ENCODE results near the gene FERMT2. TPM values are rescaled to one million over a fixed set of nuclear protein-coding genes. Genes with fewer than 3 reads are reported as not detected.

The FERMT2 gene
- total RNA-seq, 1 experiment from 2014 or later: 38.6 TPM

DNA sequence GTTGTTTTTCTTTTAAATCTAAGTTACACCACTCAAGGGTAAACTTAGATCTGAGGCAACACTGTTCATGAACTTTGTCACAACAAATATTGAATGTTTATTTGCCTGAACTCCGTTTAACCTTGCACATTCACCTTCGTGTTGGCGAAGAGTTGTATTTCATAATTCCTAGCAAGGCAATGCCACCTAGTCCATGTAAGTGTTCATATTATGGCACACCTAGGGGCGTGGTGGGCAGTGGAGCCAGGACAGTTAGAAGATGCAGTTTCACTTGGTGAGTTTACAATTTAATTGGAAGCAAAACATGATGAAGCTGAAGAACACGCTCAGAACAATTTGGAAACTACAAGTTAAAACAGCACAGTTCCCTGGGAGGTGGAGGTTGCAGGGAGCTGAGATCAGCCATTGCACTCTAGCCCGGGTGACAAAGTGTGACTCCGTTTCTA is 129.0 kb downstream of the FERMT2 start:
- ATAC-seq: no peak
- 0 out of 2 replicates have a peak overlapping the region, but pooled peaks have one; percentile 4 for H3K4me2 ChIP-seq (ENCODE audit: low read length)

DNA sequence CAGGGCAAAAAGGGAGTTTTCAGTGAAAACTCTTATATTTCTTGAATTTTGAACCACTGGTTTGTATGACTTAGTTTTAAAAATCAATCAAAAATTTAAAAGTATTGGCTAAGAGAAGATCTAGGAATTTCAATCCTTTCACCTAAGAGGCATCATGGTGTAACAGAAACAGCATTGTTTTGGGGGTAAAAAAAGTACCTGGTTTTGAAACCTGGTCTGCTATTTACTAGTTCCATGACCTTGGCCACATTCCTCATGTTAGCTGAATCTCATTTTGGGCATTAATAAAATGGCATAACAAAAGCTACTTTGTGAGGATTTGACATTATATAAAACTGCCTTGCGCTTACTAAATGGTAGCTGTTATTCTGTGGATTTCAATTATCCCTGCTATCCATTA is 142.7 kb downstream of the FERMT2 start:
- no peak overlapping the region for H3K4me2 ChIP-seq (ENCODE audit: low read length)
- no peaks in the 10 kb centered on the region for H3K9me2 ChIP-seq (replicated peaks; ENCODE audit: low read length)
- no peak overlapping the region for H3K4me3 ChIP-seq (ENCODE audit: low read length)
- no TSS peak for BruUV-seq (replicated peaks)
- ChIA-PET POLR2A (ENCODE audit: unreplicated experiment) (no interaction called here), CTCF (no interaction called here)
- no peaks in the 10 kb centered on the region for H3K36me3 ChIP-seq (ENCODE audit: low read depth, low read length)
- H2AFZ ChIP-seq (ENCODE audit: low read length): no peak overlapping the region
- H3K27ac ChIP-seq (ENCODE audit: low read length): no peak overlapping the region
- TF ChIP-seq, protein P1, sequence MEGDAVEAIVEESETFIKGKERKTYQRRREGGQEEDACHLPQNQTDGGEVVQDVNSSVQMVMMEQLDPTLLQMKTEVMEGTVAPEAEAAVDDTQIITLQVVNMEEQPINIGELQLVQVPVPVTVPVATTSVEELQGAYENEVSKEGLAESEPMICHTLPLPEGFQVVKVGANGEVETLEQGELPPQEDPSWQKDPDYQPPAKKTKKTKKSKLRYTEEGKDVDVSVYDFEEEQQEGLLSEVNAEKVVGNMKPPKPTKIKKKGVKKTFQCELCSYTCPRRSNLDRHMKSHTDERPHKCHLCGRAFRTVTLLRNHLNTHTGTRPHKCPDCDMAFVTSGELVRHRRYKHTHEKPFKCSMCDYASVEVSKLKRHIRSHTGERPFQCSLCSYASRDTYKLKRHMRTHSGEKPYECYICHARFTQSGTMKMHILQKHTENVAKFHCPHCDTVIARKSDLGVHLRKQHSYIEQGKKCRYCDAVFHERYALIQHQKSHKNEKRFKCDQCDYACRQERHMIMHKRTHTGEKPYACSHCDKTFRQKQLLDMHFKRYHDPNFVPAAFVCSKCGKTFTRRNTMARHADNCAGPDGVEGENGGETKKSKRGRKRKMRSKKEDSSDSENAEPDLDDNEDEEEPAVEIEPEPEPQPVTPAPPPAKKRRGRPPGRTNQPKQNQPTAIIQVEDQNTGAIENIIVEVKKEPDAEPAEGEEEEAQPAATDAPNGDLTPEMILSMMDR (conservative IDR thresholded peaks at IDR 0.05; ENCODE audit: low read depth, low read length): no peak
- TF ChIP-seq EZH2 (IDR thresholded peaks at IDR 0.05; ENCODE audit: low read length, unreplicated experiment): no peak
- no peak overlapping the region for H3K9ac ChIP-seq (ENCODE audit: low read length)
- intact Hi-C loops (cut with micrococcal nuclease): no loop called here
- peaks cover 8% of the 10 kb centered on the region for H3K4me1 ChIP-seq (ENCODE audit: insufficient read depth, low read length)
- DNase-seq (no peak), ATAC-seq (no peak)
- H3K9me3 ChIP-seq (ENCODE audit: low read length): no peaks in the 10 kb centered on the region
- H3K27me3 ChIP-seq (ENCODE audit: low read length): no peaks in the 10 kb centered on the region
- no peaks in the 10 kb centered on the region for H4K20me1 ChIP-seq (ENCODE audit: low read length)
- no peaks in the 10 kb centered on the region for H3K79me2 ChIP-seq (ENCODE audit: low read length)
- peaks cover 3% of the 10 kb centered on the region for H3F3A ChIP-seq (ENCODE audit: low read length, unreplicated experiment)

More for the DNA sequence above, 129.0 kb downstream of the FERMT2 start:
- DNase-seq: no peak
- H3K9me3 ChIP-seq (ENCODE audit: low read length): no peaks in the 10 kb centered on the region
- CTCF ChIA-PET: interaction anchor here (0.6 kb wide), 1 partner anchor 59 kb away, joined by 4 read pairs; no protein-coding TSS in a partner anchor
- no peaks in the 10 kb centered on the region for H3K27me3 ChIP-seq (ENCODE audit: low read length)
- H3K9me2 ChIP-seq (replicated peaks; ENCODE audit: low read length): no peaks in the 10 kb centered on the region
- TF ChIP-seq, protein P1 (conservative IDR thresholded peaks at IDR 0.05; ENCODE audit: low read depth, low read length): no peak
- no peak for TF ChIP-seq EZH2phosphoT487 (IDR thresholded peaks at IDR 0.05; ENCODE audit: borderline replicate concordance, low read length)
- no peaks in the 10 kb centered on the region for H3K4me1 ChIP-seq (ENCODE audit: insufficient read depth, low read length)
- H3F3A ChIP-seq (ENCODE audit: low read length, unreplicated experiment): no peaks in the 10 kb centered on the region
- 0 out of 2 replicates have a peak overlapping the region, but pooled peaks have one; percentile 7 for H2AFZ ChIP-seq (ENCODE audit: low read length)
- no peaks in the 10 kb centered on the region for H4K20me1 ChIP-seq (ENCODE audit: low read length)
- no peaks in the 10 kb centered on the region for H3K79me2 ChIP-seq (ENCODE audit: low read length)
- BruUV-seq (replicated peaks): no TSS peak
- no peaks in the 10 kb centered on the region for H3K36me3 ChIP-seq (ENCODE audit: low read depth, low read length)
- no peak overlapping the region for H3K27ac ChIP-seq (ENCODE audit: low read length)
- intact Hi-C loops (cut with micrococcal nuclease): loop anchor here (5.0 kb wide), 1 partner anchor 330 kb away; the partner anchor contains the start of gene DDHD1
- H3K9ac ChIP-seq (ENCODE audit: low read length): no peak overlapping the region
- no peak overlapping the region for H3K4me3 ChIP-seq (ENCODE audit: low read length)
- POLR2A ChIA-PET (ENCODE audit: unreplicated experiment): interaction anchor here (0.6 kb wide), 1 partner anchor 269 kb away, joined by 4 read pairs; the partner anchor contains the start of genes GPR137C and TXNDC16

Other genes starting within 250 kb of the FERMT2 start
- 193 and 232 TPM in 2 replicates for gene PSMC6, start 243.8 kb downstream of the FERMT2 start, total RNA-seq (2014; rRNA removed)
- 11.1 and 14.1 TPM in 2 replicates for gene STYX, start 220.9 kb downstream of the FERMT2 start, total RNA-seq (2014; rRNA removed)
- gene GNPNAT1, start 159.4 kb downstream of the FERMT2 start, total RNA-seq (2014; rRNA removed): 38.2 and 44.5 TPM in 2 replicates
- 10.6 and 10.7 TPM in 2 replicates for gene DDHD1, start 202.3 kb upstream of the FERMT2 start, total RNA-seq (2014; rRNA removed)